UCSD-AML1 (cell line): ENCODE measurements around the gene IPO11.

Source experiments
- DNase-seq: peaks from one replicate; lab custom pipeline; 2025; ENCODE audit not compliant: unreplicated experiment; lab: John Stamatoyannopoulos, UW

Gene IPO11

GRCh38 chr5:62412549-62413329, at the start of gene IPO11:
Gene IPO11, plus strand, starts transcription at chr5:62412763. Its CDS starts 24,517 bp downstream, at chr5:62437280.
- DNase-seq, result peak; percentile 99

- DNase-seq, result no peak
Observed at GRCh38 chr5:62369039-62369438, 43.5 kb upstream of the IPO11 start.

GRCh38 chr5:62371409-62371808, 41.2 kb upstream of the IPO11 start:
- DNase-seq, result no peak

- no peak for DNase-seq
Observed at GRCh38 chr5:62372600-62372999, 40.0 kb upstream of the IPO11 start.

GRCh38 chr5:62373382-62373781, 39.2 kb upstream of the IPO11 start:
- no peak for DNase-seq

GRCh38 chr5:62374090-62374489, 38.5 kb upstream of the IPO11 start:
- DNase-seq, result no peak

GRCh38 chr5:62375627-62376026, 36.9 kb upstream of the IPO11 start:
- no peak for DNase-seq

GRCh38 chr5:62376064-62376463, 36.5 kb upstream of the IPO11 start:
- no peak for DNase-seq

GRCh38 chr5:62385131-62385530, 27.4 kb upstream of the IPO11 start:
- DNase-seq, result no peak

GRCh38 chr5:62385816-62386400, 26.7 kb upstream of the IPO11 start:
- no peak for DNase-seq

- no peak for DNase-seq
Observed at GRCh38 chr5:62386824-62387223, 25.7 kb upstream of the IPO11 start.

GRCh38 chr5:62395210-62395950, 17.2 kb upstream of the IPO11 start:
- no peak for DNase-seq

GRCh38 chr5:62403411-62404250, 8.9 kb upstream of the IPO11 start, which contains the start of gene DIMT1:
Gene DIMT1, minus strand, starts transcription at chr5:62403905. Its CDS starts 133 bp downstream, at chr5:62403772.
- peak; percentile 95 for DNase-seq

- DNase-seq, result no peak
Observed at GRCh38 chr5:62413711-62414110, 1.1 kb downstream of the IPO11 start.

GRCh38 chr5:62418462-62419076, 6.0 kb downstream of the IPO11 start:
- no peak for DNase-seq

- DNase-seq, result no peak
Observed at GRCh38 chr5:62419609-62420008, 7.0 kb downstream of the IPO11 start.

- DNase-seq, result no peak
Observed at GRCh38 chr5:62421414-62421813, 8.9 kb downstream of the IPO11 start.

GRCh38 chr5:62424763-62425162, 12.2 kb downstream of the IPO11 start:
- DNase-seq, result no peak

- DNase-seq, result no peak
Observed at GRCh38 chr5:62431735-62432620, 19.4 kb downstream of the IPO11 start.
